ENCODE results near the gene RAB14. TPM values are rescaled to one million over a fixed set of nuclear protein-coding genes. Genes with fewer than 3 reads are reported as not detected.

The RAB14 gene
- polyA plus RNA-seq, 1 of the 3 experiments (the other 2 are of a cell fraction), result 17.4 TPM

DNA sequence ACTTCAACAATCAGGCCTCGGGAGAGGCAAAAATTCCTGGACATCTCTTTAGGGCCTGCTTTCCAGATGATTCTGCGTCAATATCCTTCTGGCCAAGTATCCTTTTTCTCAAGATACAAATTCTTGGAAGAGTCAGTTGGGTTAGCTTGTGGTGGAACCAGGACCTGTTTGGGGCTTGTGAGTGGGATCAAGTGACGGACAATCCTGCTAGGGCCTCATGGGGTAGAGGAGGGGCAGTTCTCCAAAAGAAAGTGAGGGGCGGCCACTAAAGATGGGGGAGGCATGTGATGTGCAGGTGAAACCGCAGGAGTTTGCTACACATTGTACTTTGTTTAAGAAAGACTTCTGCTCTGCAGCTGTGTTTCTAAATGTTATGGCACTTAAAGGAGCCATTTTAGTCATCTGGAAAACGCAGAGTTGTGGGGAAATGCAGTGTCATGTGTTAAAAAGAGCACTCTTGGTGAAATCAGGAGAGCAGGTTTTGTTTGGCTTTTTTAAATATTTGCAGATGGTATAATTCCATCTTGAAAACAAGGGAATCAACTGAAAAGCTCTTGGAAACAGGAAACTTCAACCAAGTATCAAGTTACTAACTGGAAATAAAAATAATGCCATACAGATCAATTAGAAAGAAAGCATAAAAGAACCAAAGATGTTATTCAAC is 38.9 kb upstream of the RAB14 start:
- Histone ChIP-seq H3K4me3 (ENCODE audit: low read depth in 2 of 2, low read length in 1 of 2) (no peak overlapping the region), H3K36me3 (replicated peaks in 1 of 2; ENCODE audit: control insufficient read depth in 1 of 2, insufficient read depth in 2 of 2, low read length in 1 of 2) (no peaks in the 10 kb centered on the region), H3K27ac (ENCODE audit: low read depth in 2 of 2, low read length in 1 of 2) (no peak overlapping the region), H3K4me1 (ENCODE audit: control insufficient read depth in 1 of 2, insufficient read depth in 2 of 2, low read depth in 1 of 2, low read length in 1 of 2) (no peaks in the 10 kb centered on the region), H3K9ac (no peak overlapping the region), H3K27me3 (ENCODE audit: insufficient read depth) (no peaks in the 10 kb centered on the region), H3K9me3 (peaks cover 6% of the 10 kb centered on the region; the same call in 1 of the 2 replicates), H2AFZ (ENCODE audit: low read depth) (no peak overlapping the region), H3K9me2 (no peaks in the 10 kb centered on the region), H3K4me2 (no peak overlapping the region), H3K79me2 (ENCODE audit: insufficient read depth) (no peaks in the 10 kb centered on the region), H3F3A (replicated peaks; ENCODE audit: insufficient read depth) (peaks cover 2% of the 10 kb centered on the region), H4K20me1 (ENCODE audit: insufficient read depth) (no peaks in the 10 kb centered on the region)
- TF ChIP-seq, protein P1, sequence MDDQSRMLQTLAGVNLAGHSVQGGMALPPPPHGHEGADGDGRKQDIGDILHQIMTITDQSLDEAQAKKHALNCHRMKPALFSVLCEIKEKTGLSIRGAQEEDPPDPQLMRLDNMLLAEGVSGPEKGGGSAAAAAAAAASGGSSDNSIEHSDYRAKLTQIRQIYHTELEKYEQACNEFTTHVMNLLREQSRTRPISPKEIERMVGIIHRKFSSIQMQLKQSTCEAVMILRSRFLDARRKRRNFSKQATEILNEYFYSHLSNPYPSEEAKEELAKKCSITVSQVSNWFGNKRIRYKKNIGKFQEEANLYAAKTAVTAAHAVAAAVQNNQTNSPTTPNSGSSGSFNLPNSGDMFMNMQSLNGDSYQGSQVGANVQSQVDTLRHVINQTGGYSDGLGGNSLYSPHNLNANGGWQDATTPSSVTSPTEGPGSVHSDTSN (IDR thresholded peaks at IDR 0.05), result no peak
- TF ChIP-seq NRF1 (IDR thresholded peaks at IDR 0.05; ENCODE audit: low read depth, low read length) (no peak), JUND (IDR thresholded peaks at IDR 0.05) (no peak), GATA2 (CRISPR knock-in tag; IDR thresholded peaks at IDR 0.05) (no peak), NFIC (IDR thresholded peaks at IDR 0.05; ENCODE audit: borderline replicate concordance) (no peak), CHD2 (IDR thresholded peaks at IDR 0.05; ENCODE audit: low read length, partially characterized antibody) (no peak), RCOR1 (IDR thresholded peaks at IDR 0.05; ENCODE audit: low read length) (no peak), EP300 (IDR thresholded peaks at IDR 0.05; ENCODE audit: borderline replicate concordance in 1 of 2, low read depth in 1 of 2, low read length in 1 of 2) (no peak), FOXJ3 (CRISPR knock-in tag; IDR thresholded peaks at IDR 0.05) (no peak), SIN3A (IDR thresholded peaks at IDR 0.05; ENCODE audit: borderline replicate concordance, low read depth, low read length) (no peak), FOXM1 (IDR thresholded peaks at IDR 0.05; ENCODE audit: low read depth) (no peak), RAD21 (IDR thresholded peaks at IDR 0.05; ENCODE audit: low read length) (no peak), POLR2AphosphoS5 (IDR thresholded peaks at IDR 0.05; ENCODE audit: low read depth, low read length) (no peak), YY1 (IDR thresholded peaks at IDR 0.05; ENCODE audit: low read depth) (no peak), FOSL2 (IDR thresholded peaks at IDR 0.05; ENCODE audit: borderline replicate concordance, low read depth) (no peak)
- TF ChIP-seq, protein P2, sequence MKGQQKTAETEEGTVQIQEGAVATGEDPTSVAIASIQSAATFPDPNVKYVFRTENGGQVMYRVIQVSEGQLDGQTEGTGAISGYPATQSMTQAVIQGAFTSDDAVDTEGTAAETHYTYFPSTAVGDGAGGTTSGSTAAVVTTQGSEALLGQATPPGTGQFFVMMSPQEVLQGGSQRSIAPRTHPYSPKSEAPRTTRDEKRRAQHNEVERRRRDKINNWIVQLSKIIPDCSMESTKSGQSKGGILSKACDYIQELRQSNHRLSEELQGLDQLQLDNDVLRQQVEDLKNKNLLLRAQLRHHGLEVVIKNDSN (IDR thresholded peaks at IDR 0.05; ENCODE audit: borderline replicate concordance, low read depth), result no peak
- TF ChIP-seq, protein P3, sequence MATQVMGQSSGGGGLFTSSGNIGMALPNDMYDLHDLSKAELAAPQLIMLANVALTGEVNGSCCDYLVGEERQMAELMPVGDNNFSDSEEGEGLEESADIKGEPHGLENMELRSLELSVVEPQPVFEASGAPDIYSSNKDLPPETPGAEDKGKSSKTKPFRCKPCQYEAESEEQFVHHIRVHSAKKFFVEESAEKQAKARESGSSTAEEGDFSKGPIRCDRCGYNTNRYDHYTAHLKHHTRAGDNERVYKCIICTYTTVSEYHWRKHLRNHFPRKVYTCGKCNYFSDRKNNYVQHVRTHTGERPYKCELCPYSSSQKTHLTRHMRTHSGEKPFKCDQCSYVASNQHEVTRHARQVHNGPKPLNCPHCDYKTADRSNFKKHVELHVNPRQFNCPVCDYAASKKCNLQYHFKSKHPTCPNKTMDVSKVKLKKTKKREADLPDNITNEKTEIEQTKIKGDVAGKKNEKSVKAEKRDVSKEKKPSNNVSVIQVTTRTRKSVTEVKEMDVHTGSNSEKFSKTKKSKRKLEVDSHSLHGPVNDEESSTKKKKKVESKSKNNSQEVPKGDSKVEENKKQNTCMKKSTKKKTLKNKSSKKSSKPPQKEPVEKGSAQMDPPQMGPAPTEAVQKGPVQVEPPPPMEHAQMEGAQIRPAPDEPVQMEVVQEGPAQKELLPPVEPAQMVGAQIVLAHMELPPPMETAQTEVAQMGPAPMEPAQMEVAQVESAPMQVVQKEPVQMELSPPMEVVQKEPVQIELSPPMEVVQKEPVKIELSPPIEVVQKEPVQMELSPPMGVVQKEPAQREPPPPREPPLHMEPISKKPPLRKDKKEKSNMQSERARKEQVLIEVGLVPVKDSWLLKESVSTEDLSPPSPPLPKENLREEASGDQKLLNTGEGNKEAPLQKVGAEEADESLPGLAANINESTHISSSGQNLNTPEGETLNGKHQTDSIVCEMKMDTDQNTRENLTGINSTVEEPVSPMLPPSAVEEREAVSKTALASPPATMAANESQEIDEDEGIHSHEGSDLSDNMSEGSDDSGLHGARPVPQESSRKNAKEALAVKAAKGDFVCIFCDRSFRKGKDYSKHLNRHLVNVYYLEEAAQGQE (IDR thresholded peaks at IDR 0.05; ENCODE audit: low read depth, low read length), result no peak
- TF ChIP-seq, protein P4, sequence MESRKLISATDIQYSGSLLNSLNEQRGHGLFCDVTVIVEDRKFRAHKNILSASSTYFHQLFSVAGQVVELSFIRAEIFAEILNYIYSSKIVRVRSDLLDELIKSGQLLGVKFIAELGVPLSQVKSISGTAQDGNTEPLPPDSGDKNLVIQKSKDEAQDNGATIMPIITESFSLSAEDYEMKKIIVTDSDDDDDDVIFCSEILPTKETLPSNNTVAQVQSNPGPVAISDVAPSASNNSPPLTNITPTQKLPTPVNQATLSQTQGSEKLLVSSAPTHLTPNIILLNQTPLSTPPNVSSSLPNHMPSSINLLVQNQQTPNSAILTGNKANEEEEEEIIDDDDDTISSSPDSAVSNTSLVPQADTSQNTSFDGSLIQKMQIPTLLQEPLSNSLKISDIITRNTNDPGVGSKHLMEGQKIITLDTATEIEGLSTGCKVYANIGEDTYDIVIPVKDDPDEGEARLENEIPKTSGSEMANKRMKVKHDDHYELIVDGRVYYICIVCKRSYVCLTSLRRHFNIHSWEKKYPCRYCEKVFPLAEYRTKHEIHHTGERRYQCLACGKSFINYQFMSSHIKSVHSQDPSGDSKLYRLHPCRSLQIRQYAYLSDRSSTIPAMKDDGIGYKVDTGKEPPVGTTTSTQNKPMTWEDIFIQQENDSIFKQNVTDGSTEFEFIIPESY (IDR thresholded peaks at IDR 0.05; ENCODE audit: borderline replicate concordance, low read depth), result no peak
- TF ChIP-seq, protein P5, sequence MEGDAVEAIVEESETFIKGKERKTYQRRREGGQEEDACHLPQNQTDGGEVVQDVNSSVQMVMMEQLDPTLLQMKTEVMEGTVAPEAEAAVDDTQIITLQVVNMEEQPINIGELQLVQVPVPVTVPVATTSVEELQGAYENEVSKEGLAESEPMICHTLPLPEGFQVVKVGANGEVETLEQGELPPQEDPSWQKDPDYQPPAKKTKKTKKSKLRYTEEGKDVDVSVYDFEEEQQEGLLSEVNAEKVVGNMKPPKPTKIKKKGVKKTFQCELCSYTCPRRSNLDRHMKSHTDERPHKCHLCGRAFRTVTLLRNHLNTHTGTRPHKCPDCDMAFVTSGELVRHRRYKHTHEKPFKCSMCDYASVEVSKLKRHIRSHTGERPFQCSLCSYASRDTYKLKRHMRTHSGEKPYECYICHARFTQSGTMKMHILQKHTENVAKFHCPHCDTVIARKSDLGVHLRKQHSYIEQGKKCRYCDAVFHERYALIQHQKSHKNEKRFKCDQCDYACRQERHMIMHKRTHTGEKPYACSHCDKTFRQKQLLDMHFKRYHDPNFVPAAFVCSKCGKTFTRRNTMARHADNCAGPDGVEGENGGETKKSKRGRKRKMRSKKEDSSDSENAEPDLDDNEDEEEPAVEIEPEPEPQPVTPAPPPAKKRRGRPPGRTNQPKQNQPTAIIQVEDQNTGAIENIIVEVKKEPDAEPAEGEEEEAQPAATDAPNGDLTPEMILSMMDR (IDR thresholded peaks at IDR 0.05), result no peak
- TF ChIP-seq, protein P6, sequence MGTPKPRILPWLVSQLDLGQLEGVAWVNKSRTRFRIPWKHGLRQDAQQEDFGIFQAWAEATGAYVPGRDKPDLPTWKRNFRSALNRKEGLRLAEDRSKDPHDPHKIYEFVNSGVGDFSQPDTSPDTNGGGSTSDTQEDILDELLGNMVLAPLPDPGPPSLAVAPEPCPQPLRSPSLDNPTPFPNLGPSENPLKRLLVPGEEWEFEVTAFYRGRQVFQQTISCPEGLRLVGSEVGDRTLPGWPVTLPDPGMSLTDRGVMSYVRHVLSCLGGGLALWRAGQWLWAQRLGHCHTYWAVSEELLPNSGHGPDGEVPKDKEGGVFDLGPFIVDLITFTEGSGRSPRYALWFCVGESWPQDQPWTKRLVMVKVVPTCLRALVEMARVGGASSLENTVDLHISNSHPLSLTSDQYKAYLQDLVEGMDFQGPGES (IDR thresholded peaks at IDR 0.05; ENCODE audit: low read depth, low read length), result no peak
- DNase-seq, result no peak
- CTCF ChIA-PET, result interaction anchor here (1.0 to 1.4 kb wide), 3 partner anchors 79 to 199 kb away, joined by 3 to 6 read pairs (median 5); no protein-coding TSS in a partner anchor
- POLR2A ChIA-PET, result no interaction called here
- 75% methylated on average over 6 of the region's 6 CpGs for WGBS (ENCODE audit: low lambda C conversion rate)

Data from SK-N-SH (cell line).